T47D (cell line): ENCODE data around the gene DYRK1A.

Source experiments
- DNase-seq, 2 experiments: peaks; one replicate each; pipeline versions ENCODE4 v3.0.0 to v3.0.0-alpha.2; 2011 to 2012; ENCODE audit warnings: low read depth in 1 of 2, low spot score in 1 of 2
- JUND ChIP-seq: IDR thresholded peaks from 2 replicates; pipeline ENCODE4 v1.6.1; 2012; ENCODE audit warnings: low read depth
- in situ Hi-C: cut with HindIII; loops from 2 replicates; pipeline ENCODE4 v1.10.0; 2016; ENCODE audit warnings: low sequenced_read_pairs, low pct_unique_long_range_greater_than_20kb

Gene DYRK1A

DNA sequence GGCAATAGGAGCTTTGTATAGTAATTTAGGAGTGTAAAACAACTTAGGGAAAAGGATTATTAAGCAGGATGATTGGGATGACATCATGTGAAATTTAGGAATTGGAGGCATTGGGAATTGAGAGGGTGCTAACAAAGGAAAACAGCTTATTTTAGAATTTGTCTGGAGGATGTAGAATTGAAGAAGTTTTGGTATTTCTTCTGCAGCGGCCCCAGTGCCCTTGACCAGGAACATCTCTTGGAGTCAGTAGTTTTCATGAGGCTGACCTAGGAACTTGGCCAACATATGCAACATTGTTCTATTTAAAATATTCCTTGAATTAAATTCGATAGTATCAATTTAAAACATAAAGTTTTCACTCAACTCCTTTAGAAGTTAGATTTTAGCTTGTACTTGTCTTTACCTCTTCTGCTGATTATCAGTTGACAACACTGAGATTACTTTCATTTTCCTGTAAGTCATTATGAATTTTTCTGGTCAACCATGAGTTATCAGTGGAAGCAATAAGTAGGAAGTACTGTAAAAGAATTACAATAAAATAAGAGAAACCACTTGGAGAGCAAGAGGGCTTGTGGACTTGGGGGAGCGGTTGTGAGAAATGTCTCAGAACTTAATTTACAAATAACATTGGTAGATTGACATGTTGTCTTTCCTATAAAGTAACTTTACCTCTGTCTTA, 52.8 kb downstream of the DYRK1A start:
- in situ Hi-C loops, result no loop called here
- TF ChIP-seq JUND, result no peak
- no peak for DNase-seq

DNA sequence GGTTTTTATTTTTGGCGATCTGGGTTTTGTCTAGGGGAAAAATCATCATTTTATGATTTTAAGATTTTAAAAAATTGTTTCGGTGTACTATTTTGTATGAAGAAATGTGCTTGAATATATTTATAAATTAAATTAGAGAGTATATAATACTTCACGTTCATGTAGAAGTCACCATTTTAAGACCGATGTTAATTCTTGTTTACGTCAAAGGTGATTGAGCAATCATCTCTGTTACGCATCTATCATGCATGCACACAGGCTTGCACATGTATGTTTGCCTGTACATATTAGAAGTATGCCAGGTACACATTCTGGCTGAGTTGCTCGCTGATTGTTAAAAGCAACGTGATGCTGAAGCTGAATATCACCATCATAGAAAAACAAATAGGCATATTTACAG, 54.7 kb downstream of the DYRK1A start:
- no peak for TF ChIP-seq JUND
- no peak for DNase-seq
- in situ Hi-C loops, result no loop called here

DNA sequence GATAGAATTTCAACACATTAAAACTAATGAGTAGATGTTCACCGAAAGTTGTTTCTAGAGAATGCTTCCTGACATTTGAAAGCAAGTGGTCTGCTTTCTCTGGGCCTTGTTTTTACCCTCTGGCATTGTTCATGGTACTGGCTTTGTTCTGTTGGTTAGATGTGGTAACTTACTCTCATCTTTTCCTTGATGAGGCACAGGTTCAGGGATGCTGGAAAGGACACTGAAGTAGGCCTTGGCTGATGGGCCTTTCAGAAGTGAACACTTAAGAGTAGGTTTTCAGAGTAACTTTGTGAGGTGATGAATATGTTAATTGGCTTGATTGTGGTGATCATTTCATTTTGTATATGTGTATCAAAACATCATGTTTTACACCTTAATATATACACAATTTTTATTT, 55.8 kb downstream of the DYRK1A start:
- TF ChIP-seq JUND, result no peak
- in situ Hi-C loops, result no loop called here
- no peak for DNase-seq

DNA sequence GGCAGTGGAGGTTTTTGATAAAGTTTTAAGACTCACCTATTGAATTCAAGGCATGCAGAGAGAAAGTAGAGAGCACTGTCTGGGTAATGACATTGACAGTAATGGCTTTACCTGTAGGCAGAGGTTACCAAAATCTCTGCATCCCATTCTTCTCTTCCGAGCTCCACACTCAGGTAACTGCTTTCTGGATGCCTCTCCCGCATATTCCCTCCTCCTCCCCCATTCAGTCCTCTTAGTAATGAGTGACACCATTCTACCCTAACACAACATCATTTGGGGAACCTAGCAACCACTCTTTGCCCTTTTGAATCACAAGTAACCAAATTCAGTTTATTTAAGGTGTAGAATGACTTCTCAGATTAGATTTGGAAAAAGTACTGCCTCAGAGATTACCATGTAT, 56.5 kb downstream of the DYRK1A start:
- TF ChIP-seq JUND, result no peak
- no peak for DNase-seq
- in situ Hi-C loops, result no loop called here

DNA sequence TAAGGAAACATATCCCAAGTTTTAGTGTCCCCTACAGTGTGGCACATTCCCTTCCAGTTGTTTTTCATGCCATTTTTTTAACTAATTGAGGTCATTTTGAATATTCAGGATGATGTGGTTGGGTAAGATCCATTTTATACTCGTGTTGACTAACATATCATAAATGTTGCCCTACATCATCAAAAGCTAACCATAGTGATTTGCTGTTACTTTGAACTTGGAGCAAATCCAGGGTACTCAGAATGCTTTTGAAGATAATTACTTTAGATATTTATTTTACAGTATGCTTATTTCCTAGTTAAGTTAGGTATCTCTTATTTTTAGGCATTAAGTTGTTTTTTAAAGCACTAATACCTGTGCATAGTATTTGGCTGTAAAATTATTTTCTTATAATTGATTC, 57.8 kb downstream of the DYRK1A start:
- in situ Hi-C loops, result no loop called here
- no peak for DNase-seq
- TF ChIP-seq JUND, result no peak

DNA sequence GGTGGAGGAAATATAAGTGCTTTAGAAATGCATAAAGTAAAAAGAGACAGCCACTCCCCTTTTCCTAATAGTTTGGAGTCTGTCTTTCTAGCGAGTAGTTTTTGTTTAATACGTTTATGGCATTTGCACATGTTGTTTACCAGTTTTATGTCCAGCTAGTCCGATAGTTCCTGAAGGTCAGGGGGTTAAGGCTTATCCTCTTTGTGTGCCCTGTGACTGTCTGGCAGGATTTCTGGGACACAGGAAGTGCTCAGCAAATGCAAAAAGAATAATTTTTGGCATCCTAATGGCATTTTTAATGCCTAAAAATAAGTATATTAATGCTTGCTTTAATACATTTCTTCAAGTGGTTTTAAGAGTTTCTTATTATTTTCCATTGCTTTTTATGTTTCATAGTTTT, 58.4 kb downstream of the DYRK1A start:
- TF ChIP-seq JUND, result no peak
- in situ Hi-C loops, result no loop called here
- DNase-seq, result no peak

DNA sequence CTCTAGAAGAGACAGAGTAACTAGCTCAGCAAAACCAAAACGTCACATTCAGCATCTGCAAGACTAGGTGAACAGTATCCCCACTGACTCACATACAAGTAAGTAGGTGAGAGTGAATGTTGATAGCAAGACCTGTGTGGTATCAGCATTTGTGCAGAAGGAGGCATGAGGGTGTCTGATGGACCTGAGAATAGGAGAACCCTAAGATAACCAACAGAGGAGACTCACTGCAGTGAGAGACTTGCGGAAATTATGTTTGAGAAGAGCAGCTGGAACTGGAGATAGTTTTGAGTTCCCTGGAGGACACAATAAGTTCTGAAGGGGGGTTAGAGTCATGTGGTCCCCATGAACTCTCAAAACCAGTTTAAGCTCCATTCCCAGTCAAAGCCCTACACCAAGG, 59.1 kb downstream of the DYRK1A start:
- in situ Hi-C loops, result no loop called here
- DNase-seq, result no peak
- TF ChIP-seq JUND, result no peak

DNA sequence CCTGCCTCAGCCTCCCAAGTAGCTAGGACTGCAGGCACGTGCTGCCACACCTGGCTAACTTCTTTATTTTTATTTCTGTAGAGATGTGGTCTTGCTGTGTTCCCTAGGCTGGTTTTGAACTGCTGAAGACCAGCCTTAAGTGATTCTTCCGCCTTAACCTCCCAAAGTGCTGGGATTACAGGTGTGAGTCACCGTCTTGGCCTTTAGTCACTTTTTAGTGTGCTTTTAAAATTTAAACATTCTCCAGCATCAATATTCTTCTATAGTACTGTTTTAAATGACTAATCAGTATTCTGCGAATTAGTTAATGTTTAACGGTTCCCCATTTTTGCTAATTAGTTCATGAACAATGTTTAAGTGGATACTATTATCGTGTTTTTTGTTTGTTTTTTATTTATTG, 60.6 kb downstream of the DYRK1A start:
- in situ Hi-C loops, result no loop called here
- no peak for DNase-seq
- no peak for TF ChIP-seq JUND

DNA sequence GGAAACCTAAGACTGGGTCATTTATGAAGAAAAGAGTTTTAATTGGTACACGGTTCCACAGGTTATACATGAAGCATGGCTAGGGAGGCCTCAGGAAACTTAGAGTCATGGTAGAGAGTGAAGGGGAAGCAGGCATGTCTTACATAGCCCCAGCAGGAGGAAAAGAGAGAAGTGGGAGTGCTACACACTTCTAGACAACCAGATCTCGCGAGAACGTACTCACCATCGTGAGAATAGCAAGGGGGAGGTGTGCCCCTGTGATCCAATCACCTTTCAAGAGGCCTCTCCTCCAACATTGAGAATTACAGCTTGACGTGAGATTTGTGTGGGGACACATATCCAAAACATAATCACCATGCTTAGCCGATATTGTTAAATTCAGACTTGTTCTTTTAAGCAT, 62.8 kb downstream of the DYRK1A start:
- no peak for DNase-seq
- TF ChIP-seq JUND, result no peak
- in situ Hi-C loops, result no loop called here

DNA sequence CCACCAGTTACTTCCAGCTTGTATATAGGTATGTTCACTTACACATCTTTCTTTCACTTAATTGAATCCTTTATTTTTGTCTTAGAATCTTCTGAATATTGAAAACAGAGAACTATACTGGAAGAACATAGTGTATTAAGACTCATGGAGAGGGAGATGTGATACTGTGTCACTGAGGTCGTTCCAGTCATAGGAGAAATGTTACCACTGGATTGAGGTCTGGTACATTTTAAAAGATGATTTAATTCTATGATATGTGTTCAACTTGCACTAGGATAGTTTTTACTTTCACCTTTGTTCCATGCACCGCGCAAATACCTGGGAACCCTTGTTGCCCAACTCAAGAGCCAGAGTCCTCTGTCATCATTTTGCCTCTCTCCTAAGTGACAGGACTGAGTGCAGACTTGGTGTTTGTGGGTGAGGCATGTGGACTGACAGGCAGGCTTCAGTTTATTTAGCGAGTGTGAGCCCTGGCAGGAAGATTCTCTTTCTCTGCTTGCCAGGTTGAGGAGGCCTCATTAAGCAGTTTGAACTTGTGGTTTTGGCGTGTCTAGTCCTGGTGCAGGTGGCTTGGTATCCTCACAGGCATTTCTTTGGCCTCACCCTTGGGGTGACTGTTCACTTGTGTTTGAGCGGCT, 63.7 kb downstream of the DYRK1A start:
- peak in 1 of 2 experiments; percentile 85 for DNase-seq
- TF ChIP-seq JUND, result no peak
- in situ Hi-C loops, result no loop called here

DNA sequence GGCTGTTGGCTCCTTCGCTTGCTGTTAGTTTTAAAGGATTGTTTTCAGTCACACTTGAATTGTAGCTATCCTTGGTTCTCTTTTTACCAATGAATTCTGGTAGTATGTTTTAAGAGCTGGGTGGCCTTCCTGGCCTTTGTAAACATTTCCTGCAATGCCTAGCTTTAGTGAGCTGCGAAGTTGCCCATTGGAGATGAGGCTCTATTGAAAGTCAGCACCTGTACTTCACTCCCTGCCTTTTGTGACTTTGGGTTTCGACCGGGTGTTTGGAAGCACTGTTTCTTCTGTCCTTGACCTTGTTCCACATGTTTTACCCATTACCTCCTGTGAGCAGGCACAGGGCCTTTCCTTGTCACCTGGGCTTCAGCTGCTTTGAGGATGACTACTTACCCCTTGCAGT, 64.7 kb downstream of the DYRK1A start:
- no peak for DNase-seq
- no peak for TF ChIP-seq JUND
- in situ Hi-C loops, result no loop called here

DNA sequence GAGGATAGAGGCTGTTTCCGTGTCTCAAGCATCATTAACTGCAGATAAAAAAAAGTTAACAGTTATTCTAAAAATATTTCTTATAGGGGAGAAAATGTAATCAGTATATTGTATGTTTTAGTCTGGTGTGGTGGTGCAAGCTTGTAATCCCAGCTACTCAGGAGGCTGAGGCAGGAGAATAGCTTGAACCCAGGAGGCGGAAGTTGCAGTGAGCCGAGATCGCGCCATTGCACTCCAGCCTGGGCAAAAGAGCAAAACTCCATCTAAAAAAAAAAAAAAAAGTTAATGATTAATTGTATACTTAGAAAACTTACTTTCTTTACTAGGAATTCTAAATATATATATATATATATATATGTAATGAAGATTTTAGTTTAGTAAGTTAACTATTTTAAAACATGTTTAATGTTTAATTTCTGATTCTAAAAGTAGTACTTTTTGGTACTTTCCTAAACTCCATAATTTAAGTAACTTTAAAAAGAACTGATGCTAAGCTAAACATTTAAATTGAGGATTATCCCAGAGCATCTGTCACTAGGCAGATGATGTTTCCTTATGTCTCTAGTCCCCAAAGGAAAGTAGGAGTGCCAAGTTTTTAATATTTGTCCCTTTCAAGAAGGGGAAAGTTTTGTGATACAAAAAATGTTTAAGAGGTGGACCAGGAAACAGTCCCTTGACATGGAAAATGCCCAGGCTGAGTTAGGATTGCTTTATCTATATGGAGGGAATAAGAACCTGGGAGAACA, 66.3 kb downstream of the DYRK1A start:
- no peak for DNase-seq
- in situ Hi-C loops, result no loop called here
- TF ChIP-seq JUND, result no peak

DNA sequence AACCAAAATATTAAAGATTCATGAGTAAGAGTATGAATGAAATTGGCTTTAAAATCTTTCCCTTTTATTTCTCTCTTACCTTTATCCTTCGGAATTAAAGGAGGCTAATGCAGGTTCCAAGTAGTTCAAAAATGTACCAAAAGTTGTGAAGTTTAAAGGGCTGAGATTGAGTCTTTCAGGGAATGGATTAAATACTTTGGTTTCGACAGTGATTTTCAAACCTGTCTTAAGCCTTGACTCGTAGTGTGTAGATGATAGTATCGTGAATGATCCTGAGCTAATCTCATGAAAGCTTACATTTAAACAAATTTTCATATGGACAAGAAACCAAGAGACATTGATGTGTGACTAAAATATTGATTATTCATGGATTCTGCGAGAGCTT, 66.9 kb downstream of the DYRK1A start:
- DNase-seq, result no peak
- no peak for TF ChIP-seq JUND
- in situ Hi-C loops, result no loop called here
